ENCODE measurements around the gene ATP7B.

ATP7B gene

GRCh38 chr13:51978796-51979556 lies 32.3 kb downstream of the ATP7B start:
- no peak for DNase-seq (ENCODE audit: low read depth in 3 of 3)

GRCh38 chr13:51977625-51978024 lies 33.6 kb downstream of the ATP7B start:
- DNase-seq (ENCODE audit: low read depth in 3 of 3) = no peak

- no peak for DNase-seq (ENCODE audit: low read depth in 3 of 3)
Measured at GRCh38 chr13:51976890-51977289, 34.4 kb downstream of the ATP7B start.

GRCh38 chr13:51976423-51976822 lies 34.8 kb downstream of the ATP7B start:
- no peak for DNase-seq (ENCODE audit: low read depth in 3 of 3)

GRCh38 chr13:51974482-51974881 lies 36.8 kb downstream of the ATP7B start:
- DNase-seq (ENCODE audit: low read depth in 3 of 3) = no peak

- DNase-seq (ENCODE audit: low read depth in 3 of 3) = no peak
Measured at GRCh38 chr13:51971520-51972426, 39.5 kb downstream of the ATP7B start.

- no peak for DNase-seq (ENCODE audit: low read depth in 3 of 3)
Measured at GRCh38 chr13:51970349-51970748, 40.9 kb downstream of the ATP7B start.

- no peak for DNase-seq (ENCODE audit: low read depth in 3 of 3)
Measured at GRCh38 chr13:51967482-51968446, 43.5 kb downstream of the ATP7B start.

GRCh38 chr13:51966186-51966585 lies 45.1 kb downstream of the ATP7B start:
- DNase-seq (ENCODE audit: low read depth in 3 of 3) = no peak

- DNase-seq (ENCODE audit: low read depth in 3 of 3) = no peak
Measured at GRCh38 chr13:51961493-51962403, 49.5 kb downstream of the ATP7B start.

GRCh38 chr13:51960766-51961165 lies 50.5 kb downstream of the ATP7B start:
- no peak for DNase-seq (ENCODE audit: low read depth in 3 of 3)

- no peak for DNase-seq (ENCODE audit: low read depth in 3 of 3)
Measured at GRCh38 chr13:51959773-51960172, 51.5 kb downstream of the ATP7B start.

- no peak for DNase-seq (ENCODE audit: low read depth in 3 of 3)
Measured at GRCh38 chr13:51958217-51958547, 53.1 kb downstream of the ATP7B start.

- no peak for DNase-seq (ENCODE audit: low read depth in 3 of 3)
Measured at GRCh38 chr13:51957377-51958216, 53.7 kb downstream of the ATP7B start.

- no peak for DNase-seq (ENCODE audit: low read depth in 3 of 3)
Measured at GRCh38 chr13:51956717-51957116, 54.5 kb downstream of the ATP7B start.

GRCh38 chr13:51955816-51956603 lies 55.2 kb downstream of the ATP7B start:
- DNase-seq (ENCODE audit: low read depth in 3 of 3) = no peak

GRCh38 chr13:51955281-51955771 lies 55.9 kb downstream of the ATP7B start:
- no peak for DNase-seq (ENCODE audit: low read depth in 3 of 3)

GRCh38 chr13:51953347-51954195 lies 57.7 kb downstream of the ATP7B start:
- DNase-seq (ENCODE audit: low read depth in 3 of 3) = no peak

Data from stimulated activated CD4-positive, alpha-beta T cell treated with anti-CD3 and anti-CD28 coated beads, TNF-alpha, amount 100 ng/mL, for 24 hours (primary cell).